ENCODE measurements around the gene ZFR2.
A peak's percentile ranks its signal among the peaks of the same experiment; 100 is the strongest.
"Not testable (repeated sequence)": the region's sequence is repeated elsewhere in the genome, so short reads cannot be mapped to it uniquely, and the experiment has no call there.

The ZFR2 gene

DNA sequence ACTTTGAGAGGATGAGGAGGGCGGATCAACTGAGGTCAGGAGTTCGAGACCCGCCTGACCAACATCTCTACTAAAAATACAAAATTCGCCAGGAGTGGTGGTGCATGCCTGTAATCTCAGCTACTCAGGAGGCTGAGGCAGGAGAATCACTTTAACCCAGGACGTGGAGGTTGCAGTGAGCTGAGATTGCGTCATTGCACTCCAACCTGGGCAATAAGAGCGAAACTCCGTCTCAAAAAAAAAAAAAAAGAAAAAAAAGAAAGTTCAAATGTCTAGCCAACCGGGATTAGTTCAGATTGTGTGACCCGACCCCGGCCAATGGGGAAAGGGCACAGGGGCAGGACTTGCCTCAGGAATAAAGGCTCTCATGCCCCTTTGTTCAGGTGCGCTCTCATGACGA lies 5.9 kb upstream of the ZFR2 start:
- DNase-seq (ENCODE audit: low spot score): not testable (repeated sequence)

- no peak for DNase-seq (ENCODE audit: low spot score)
Measured at GRCh38 chr19:3873151-3873550, 4.3 kb upstream of the ZFR2 start.

GRCh38 chr19:3867971-3868769 lies 668 bp downstream of the ZFR2 start:
- DNase-seq (ENCODE audit: low spot score): no peak

GRCh38 chr19:3866910-3867638 lies 1.8 kb downstream of the ZFR2 start:
- no peak for DNase-seq (ENCODE audit: low spot score)

DNA sequence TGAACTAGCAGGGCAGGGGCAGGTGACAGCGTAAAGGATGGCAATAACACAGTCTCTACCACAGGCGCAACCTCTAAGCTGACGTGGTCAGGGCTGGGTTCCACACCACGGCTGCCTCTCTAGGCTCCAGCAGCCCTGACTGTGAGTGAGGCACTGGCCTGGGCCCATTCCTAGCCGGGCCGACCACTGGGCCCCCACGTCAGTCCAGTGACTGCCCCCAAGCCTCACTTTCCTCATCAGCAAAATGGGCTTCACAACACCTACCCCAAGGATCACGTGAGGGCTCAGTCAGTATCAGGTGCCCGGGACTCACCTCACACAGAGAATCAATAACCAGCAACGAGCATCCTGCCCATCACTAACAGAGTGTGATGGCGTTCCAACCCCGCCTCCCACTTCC lies 5.2 kb downstream of the ZFR2 start:
- DNase-seq (ENCODE audit: low spot score): no peak

- no peak for DNase-seq (ENCODE audit: low spot score)
Measured at GRCh38 chr19:3862826-3863500, 5.9 kb downstream of the ZFR2 start.

GRCh38 chr19:3860499-3860898 lies 8.3 kb downstream of the ZFR2 start:
- DNase-seq (ENCODE audit: low spot score): no peak

DNA sequence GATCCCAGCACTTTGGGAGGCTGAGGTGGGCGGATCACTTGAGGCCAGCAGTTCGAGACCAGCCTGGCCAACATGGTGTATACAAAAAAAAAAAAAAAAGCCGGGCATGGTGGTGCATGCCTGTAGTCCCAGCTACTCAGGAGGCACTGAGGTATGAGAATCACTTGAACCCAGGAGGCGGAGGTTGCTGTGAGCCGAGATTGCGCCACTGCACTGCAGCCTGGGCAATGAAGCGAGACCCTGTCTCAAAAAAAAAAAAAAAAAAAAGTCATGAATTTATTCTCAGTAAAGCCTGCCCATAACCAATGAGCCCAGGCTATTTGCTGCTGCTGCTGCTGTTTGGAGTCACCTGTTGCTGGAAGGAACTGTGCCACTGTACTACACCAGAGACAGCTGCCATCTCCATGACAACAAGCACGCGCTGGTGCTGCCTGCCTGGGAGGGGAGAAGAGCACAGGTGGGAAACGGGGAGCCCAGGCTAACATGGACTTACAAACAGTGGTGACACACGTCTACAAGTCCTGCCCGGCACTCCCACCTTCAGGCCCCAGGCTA lies 11.3 kb downstream of the ZFR2 start:
- DNase-seq (ENCODE audit: low spot score): no peak

GRCh38 chr19:3855320-3855719 lies 13.5 kb downstream of the ZFR2 start:
- DNase-seq (ENCODE audit: low spot score): no peak

DNA sequence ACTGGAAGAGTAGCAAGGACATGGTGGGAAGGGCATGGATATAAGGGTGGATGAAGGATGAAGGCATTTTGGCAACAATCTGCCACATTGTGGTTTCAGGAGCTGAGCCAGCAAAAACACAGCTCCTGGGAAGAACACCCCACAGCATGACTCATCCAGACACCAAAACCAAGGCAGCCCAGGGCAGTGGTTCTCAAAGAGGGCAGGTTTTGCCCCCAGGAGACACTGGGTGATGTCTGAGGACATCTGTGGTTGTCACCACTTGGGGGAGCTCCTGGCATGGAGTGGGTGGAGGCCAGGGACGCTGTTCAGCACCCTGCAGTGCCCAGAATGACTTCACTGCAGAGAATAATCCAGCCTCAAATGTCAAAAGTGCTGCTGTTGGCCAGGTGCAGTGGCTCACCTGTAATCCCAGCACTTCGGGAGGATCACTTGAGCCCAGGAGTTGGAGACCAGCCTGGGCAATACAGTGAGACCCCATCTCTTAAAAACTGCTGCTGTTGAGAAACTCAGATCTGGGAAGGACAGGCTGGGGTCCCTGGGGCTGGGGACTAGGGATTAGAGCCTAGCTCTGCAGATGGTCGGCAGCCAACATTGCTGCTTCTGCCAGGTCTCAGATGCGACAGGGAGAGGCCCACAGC lies 16.1 kb downstream of the ZFR2 start:
- DNase-seq (ENCODE audit: low spot score): peak; percentile 12

DNA sequence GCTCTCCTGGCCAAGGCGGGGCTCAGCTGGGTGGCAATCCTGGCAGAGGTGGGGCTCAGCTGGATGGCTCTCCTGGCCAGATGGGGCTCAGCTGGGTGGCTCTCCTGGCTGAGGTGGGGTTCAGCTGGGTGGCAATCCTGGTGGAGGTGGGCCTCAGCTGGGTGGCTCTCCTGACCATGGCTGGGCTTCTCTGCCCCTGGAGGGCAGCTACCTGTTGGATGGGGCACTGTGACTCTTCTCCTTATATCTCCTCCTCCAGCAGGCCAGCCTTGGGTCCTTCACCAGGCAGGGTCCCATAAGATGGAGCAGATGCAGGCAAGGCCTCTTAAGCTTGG lies 16.7 kb downstream of the ZFR2 start:
- no peak for DNase-seq (ENCODE audit: low spot score)

- DNase-seq (ENCODE audit: low spot score): no peak
Measured at GRCh38 chr19:3851254-3852176, 17.3 kb downstream of the ZFR2 start.

DNA sequence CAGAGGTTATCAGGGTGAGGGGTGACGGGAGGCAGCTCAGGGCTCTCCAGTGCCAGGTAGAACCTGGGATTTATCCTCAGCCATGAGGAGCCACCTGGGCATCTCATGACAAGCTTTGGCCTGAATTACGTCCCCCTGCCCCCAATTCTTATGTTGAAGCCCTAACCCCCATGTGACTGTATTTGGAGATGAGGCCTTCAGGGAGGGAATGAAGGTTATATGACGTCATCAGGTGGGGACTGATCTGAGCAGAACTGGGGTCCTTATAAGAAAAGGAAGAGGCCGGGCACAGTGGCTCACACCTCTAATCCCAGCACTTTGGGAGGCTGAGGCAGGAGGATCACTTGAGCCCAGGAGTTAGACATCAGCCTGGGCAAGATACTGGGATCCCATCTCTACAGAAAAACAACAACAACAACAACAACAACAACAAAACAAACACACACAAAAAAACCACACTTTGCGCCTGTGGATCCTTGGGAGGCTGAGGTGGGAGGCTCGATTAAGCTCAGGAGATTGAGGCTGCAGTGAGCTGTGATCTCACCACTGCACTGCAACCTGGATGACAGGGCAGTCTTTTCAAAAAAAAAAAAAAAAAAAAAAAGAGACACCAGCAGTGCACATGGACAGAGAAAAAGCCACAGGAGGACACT lies 18.4 kb downstream of the ZFR2 start:
- DNase-seq (ENCODE audit: low spot score): no peak

DNA sequence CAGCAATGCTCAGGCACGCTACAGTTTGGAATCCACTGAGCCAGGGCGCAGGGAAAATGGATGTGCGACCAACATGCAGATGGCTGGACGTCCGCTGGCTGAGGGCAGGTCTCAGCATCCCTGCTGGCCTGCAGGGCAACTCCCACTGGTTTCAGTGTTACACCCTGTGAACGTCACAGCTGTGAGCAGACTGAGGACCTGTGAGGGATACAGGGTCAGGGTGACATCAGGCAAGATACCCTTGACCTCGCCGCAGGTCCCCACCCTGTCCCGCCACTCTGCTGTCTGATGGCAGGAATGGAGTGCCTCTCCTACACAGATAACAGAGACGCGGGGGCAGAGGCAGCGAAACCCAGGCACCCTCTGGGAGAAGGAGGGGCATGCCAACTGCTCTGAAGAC lies 19.1 kb downstream of the ZFR2 start:
- no peak for DNase-seq (ENCODE audit: low spot score)

DNA sequence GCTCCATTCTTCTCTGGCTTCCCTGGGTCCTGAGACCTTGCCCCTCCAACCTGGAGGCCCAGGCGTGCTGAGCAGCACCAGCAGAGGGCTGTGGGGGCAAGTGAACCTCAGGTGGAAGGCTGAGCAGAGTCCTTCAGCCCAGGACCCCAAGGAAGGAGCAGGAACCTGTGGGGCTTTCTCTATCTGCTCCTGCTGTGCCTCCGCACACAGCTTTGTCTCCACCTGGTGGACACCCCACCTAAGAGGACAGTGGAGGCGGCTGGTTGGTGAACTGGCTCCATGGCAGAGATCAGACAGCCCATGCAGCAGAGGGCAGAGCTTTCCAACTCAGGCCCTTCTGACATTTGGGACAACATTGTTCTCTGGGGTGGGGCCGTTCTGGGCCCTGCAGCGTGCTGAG lies 19.7 kb downstream of the ZFR2 start:
- DNase-seq (ENCODE audit: low spot score): peak; percentile 21

DNA sequence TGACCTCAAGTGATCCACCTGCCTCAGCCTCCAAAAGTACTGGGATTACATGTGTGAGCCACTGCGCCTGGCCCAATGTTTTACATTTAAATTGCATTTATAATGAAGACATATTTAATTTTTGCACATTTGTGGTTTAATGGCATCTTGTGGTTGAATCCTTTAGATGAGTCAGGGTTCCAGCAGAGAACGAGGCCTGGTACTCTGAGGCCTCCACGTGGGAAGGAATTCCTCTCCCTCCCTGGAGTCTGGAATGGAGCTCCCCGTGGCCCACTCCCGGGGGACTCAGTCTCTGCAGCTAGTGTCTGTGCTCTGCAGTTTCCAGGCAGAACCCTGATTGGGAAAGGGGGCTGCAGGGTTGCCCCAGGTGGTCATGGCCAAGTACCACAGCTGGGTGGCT lies 24.2 kb downstream of the ZFR2 start:
- DNase-seq (ENCODE audit: low spot score): no peak

GRCh38 chr19:3842948-3843347 lies 25.9 kb downstream of the ZFR2 start:
- DNase-seq (ENCODE audit: low spot score): no peak

- no peak for DNase-seq (ENCODE audit: low spot score)
Measured at GRCh38 chr19:3840804-3841203, 28.0 kb downstream of the ZFR2 start.

DNA sequence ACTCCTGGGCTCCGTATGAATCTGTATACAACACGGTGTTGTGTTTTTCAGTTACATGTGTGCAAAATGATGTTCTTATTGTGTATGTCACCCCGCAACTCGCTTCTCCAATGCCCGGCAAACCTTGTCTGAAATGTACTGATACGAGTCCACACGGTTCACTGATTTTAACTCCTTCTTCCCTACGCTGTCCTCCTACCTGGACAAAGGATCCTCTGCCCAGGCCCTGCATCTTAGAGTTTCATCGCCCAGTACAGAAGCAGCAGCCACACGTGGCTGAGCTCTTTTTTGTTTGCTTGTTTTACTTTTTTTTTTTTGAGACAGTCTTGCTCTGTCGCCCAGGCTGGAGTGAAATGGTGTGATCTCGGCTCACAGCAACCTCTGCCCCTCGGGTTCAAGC lies 28.9 kb downstream of the ZFR2 start:
- DNase-seq (ENCODE audit: low spot score): no peak

DNA sequence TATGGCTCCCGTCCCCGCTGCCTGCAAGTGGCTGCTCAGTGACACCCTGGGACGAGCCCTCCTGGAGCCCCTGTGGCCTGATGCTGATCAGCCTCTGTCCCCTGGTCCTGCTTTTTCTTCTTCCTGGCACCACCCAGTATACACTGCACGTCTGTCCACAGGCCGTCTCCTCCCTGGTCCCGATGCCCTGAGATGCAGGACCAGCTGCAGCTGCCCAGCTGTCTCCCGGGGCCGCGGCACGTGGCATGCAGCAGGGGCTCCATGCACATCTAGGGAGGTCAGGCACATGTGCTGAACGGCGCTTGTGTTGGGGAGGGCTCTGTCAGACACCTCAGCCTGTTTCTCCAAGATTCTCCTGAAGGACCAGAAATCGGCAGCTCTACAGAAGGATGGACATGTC lies 30.2 kb downstream of the ZFR2 start:
- no peak for DNase-seq (ENCODE audit: low spot score)

DNA sequence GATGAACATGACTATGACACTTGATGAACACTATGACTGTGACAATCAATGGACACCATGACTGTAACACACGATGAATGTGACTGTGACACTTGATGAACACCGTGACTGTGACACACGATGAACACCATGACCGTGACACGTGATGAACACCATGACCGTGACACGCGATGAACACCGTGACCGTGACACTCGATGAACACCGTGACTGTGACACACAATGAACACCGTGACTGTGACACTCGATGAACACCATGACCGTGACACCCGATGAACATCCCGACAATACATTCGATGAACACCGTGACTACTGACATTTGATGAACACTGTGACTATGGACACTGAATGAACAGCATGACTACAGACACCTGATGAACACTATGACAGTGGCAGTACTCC lies 30.9 kb downstream of the ZFR2 start:
- DNase-seq (ENCODE audit: low spot score): no peak

All from CD4-positive, alpha-beta T cell treated with Interleukin-6 at 100 ng/mL for 8 hours (primary cell).